Thyroid gland (tissue), 4 donors: Measurements from ENCODE around the gene BMP8A.

Source experiments
- POLR2A ChIP-seq, 2 donors: fragments of 450-650 bp; IDR thresholded peaks; one replicate each; pipeline ENCODE4 v1.6.1; 2017; ENCODE audit warnings: antibody characterized with exemption in 2 of 2, mild to moderate bottlenecking in 2 of 2, moderate library complexity in 1 of 2
- TF ChIP-seq, protein P1 (sequence below), 6 experiments: fragments of 200-600 bp in 3 of 6; fragments of 450-650 bp in 3 of 6; sonication (generic) in 3 of 6; IDR thresholded peaks; one replicate each; pipeline ENCODE4 v1.5.1; 2016 to 2019; ENCODE audit warnings: antibody characterized with exemption in 6 of 6, mild to moderate bottlenecking in 2 of 6, inconsistent platforms in 1 of 6, moderate library complexity in 1 of 6

DNA sequence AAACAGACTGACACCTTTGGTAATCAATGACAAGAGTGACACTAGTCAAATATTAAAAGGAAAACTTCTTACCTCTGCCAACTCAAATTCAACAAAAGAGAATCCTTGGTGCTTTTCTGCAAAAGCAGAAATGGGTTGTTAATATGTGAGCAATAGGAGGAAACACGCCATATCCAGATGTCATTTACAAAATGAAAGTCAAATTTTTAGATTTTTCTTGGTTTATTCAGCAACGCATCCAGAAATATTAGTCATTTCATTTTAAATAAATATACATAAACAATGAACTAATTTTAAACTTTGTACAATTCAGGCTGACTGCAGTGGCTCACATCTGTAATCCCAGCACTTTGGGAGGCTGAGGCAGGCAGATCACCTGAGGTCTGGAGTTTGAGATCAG, 62.8 kb downstream of the BMP8A start:
- TF ChIP-seq, protein P1, sequence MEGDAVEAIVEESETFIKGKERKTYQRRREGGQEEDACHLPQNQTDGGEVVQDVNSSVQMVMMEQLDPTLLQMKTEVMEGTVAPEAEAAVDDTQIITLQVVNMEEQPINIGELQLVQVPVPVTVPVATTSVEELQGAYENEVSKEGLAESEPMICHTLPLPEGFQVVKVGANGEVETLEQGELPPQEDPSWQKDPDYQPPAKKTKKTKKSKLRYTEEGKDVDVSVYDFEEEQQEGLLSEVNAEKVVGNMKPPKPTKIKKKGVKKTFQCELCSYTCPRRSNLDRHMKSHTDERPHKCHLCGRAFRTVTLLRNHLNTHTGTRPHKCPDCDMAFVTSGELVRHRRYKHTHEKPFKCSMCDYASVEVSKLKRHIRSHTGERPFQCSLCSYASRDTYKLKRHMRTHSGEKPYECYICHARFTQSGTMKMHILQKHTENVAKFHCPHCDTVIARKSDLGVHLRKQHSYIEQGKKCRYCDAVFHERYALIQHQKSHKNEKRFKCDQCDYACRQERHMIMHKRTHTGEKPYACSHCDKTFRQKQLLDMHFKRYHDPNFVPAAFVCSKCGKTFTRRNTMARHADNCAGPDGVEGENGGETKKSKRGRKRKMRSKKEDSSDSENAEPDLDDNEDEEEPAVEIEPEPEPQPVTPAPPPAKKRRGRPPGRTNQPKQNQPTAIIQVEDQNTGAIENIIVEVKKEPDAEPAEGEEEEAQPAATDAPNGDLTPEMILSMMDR (IDR thresholded peaks at IDR 0.05) = no peak
- TF ChIP-seq POLR2A (IDR thresholded peaks at IDR 0.05) = no peak
